ENCODE results near the gene HMMR.

GRCh38 chr5:163506726-163507125 lies 46.3 kb downstream of the HMMR start:
- no peak for TF ChIP-seq CTCF (conservative IDR thresholded peaks at IDR 0.05; ENCODE audit: low read depth in 2 of 2)
- TF ChIP-seq CREB1 (CRISPR knock-in tag; IDR thresholded peaks at IDR 0.05; ENCODE audit: low read depth) = no peak
- TF ChIP-seq POLR2AphosphoS5 (IDR thresholded peaks at IDR 0.05; ENCODE audit: low read depth) = no peak
- TF ChIP-seq NANOG (IDR thresholded peaks at IDR 0.05; ENCODE audit: borderline replicate concordance) = no peak
- no peak for TF ChIP-seq REST (IDR thresholded peaks at IDR 0.05; ENCODE audit: unreplicated experiment)
- no peak for TF ChIP-seq EZH2 (IDR thresholded peaks at IDR 0.05; ENCODE audit: low read depth, unreplicated experiment)
- no peak for TF ChIP-seq EZH2phosphoT487 (IDR thresholded peaks at IDR 0.05; ENCODE audit: unreplicated experiment)
- no peak for TF ChIP-seq JUNB (IDR thresholded peaks at IDR 0.05; ENCODE audit: unreplicated experiment)

Data from GM23338 (cell line).